Inferior parietal cortex (tissue), 1 donor: Measurements from ENCODE around the gene RIMKLA.
A peak's percentile ranks its signal among the peaks of the same experiment; 100 is the strongest.

Experiments
- DNase-seq: peaks from one replicate; pipeline ENCODE4 v3.0.0-alpha.2; 2016; ENCODE audit errors: extremely low spot score

RIMKLA gene

DNA sequence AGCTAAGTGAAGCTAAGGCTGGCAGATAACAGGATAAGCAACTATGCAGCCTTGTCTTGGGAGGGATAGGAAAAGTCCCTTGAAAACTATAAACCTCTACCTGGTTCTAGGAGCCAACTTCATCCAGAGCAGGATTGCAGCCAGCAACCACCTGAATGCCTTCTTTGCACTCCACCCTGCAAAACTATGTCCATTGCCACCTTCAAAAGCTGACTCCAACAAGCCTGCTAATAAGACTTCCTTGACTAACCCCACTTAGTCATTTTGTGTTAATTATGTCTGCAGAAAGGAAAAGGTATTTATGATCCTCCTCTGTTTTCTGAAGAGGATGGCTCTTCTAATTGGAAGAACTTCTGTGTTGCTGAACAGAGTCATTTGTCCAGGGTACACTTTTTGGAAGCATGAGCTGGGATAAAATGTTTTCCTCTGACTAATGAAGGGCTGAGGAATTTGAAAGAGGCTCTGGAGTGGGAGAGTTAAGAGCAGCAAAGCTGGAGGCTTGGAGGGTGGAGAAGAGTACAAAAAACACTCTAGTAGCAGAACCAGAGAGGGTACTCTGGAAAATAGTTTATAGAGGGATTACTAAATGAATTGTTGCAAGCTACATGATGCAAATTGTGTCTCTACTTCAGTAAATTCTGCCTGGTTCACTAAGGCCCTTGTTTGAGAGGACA is 9.6 kb upstream of the RIMKLA start:
- DNase-seq: no peak

DNA sequence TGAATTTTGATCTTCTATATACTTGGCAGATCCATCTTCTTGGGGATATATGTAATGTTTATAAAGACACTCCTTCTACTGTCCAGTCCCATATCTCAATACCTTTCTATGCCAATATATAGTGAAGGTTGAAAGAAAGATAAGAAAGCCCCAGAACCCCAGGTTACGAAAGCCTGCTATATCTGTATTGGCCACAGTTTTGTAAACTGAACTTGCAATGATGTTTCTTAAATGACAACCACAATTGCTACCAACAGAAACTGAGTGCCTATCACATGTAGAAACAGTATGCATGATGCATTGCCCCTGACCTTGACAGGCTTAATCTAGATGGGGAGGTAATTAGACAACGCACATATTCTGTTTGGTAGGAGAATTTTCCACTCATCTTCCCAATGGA is 7.8 kb upstream of the RIMKLA start:
- no peak for DNase-seq

DNA sequence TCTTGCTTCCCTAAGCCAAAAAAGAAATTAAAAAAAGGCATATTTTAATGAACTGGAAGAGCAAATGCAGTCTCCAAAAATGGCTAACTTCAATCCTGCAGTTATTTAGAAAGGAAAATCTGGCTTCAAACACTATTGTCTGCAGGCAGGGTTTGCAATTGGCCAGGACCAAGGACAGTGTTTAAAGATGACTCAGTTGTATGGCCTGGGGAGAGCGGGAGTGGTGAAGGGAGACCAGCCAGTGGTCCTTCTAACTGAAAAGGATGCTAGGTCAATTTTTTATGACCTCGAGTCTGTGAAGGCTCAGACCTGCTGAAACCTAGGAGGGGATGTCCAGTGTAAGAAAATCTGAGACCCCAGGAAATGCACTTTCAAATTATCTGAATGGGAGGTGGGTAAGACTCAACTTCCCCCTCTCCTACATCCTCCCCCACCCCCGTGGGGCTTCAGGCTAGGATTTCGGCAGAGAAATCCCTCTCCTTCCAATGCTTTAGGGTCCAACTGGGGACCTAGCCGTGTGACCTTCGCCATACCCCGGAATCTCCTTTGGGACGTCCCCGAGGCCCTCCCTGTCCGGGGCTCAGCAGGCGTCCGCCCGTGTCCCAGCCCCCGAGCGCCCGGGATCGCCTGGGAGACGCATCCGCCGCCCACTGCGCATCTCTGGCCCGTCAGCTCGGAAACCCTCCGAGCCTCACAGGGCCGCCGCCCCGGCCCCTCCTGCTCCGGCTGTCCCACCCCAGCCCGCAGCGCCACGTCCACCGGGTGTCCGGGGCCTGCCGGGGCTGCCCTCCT is 602 bp upstream of the RIMKLA start:
- no peak for DNase-seq

DNA sequence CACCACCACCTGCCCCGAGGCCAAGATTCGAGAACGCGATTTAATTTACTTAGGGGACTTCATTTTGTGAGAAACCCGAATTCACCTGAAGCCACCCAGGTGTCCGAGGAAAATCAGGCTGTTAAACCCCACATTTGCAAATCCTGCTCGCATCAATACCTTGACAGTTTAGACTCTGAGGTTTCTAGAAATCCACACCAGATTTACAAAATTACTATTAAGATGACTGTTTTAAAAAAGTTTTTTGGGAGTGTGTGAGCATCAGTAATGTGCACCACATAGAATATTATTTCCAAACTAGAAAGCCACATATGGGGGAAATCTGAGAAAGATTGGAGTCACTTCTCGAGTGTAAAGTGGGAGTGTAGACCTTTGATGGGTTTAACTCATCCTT is 685 bp downstream of the RIMKLA start:
- no peak for DNase-seq

DNA sequence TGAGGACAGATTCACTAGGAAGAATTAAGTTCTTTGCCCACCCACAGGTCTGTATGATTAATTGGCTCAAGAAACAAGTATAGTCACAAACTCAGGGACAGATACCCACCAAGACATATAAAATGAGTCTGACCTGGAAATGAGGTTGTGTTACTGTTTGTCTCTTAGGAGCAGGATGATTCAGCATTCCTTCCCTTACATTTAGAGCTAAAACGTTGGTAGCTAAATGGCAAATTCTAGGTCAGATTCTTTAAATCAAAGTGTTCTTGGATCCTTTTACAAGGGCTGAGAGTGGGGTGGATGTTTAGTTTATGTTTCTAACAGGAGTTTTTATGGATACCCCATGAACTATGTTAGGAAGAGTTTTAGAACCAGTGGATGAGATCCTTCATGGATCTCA is 4.7 kb downstream of the RIMKLA start:
- no peak for DNase-seq

DNA sequence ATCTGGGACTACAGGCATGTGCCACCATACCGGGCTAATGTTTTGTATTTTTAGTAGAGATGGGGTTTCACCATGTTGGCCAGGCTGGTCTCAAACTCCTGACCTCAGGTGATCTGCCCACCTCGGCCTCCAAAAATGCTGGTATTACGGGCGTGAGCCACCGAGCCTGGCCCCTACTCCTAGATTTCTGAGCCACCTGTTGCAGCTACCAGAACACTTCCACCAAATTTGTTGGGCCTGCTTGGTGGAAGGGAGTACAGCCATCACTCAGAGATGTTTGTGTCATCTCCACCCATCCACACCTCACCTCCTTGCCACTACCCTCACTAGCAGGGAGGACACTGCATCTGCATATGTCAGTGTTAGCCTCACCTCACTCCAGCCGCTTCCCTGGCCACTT is 5.5 kb downstream of the RIMKLA start:
- no peak for DNase-seq

DNA sequence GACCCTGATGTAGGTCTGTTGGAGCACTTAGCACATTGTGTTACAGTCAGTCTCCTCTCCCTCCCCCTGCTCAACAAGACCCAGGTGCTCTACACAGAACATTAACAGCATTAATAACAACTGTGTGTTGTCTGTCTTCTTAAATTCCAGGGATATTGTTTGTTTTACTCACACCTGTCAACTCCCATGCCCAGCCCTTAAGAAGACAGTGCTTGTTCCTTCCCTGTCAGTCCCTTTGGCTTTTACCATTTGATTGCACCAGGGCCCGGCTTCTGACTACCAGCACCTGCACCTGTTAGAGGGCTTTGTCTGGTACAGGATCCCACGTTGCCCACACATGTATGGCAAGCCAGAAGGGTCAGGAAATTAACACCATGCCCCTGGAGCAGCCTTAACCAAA is 11.7 kb downstream of the RIMKLA start:
- no peak for DNase-seq

DNA sequence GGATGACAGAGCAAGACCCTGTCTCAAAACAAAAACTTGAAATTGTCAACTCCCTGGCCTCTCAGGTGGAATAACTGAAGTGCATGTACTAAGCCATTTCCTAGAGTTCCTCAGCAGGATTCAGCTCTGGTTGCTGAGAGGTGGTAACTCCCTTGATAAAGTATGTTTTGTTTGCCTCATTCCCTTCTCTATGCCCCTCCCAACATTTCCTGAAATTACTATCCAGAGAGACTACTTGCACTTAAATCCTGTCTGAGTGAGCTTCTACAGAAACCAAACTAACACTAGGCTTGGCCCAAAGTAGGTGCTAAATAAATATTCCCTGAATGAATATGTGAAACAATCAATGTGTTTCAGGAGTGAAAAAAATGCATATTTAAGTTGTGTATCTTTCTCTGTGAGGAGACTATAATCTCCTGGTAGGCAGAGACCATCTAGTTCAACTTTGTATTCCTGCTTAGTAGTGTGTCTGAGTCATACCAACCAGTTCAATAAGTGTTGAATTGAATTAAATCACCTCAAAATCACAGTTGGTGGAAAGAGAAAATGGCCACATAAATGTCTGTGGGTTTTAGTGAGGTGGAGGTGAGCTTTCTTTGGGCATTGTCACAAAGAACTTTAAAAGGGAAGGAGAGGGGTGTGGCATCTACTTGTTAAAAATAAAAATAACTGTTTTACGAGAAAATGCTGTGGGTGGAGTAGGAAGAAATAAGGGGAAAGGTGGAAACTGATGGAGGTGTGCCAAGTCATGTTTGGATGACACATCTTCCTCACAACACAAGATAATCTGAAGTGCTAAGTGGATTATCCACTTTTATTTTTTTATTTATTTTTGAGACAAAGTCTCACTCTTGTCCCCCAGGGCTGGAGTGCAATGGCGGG is 12.6 kb downstream of the RIMKLA start:
- DNase-seq: no peak

DNA sequence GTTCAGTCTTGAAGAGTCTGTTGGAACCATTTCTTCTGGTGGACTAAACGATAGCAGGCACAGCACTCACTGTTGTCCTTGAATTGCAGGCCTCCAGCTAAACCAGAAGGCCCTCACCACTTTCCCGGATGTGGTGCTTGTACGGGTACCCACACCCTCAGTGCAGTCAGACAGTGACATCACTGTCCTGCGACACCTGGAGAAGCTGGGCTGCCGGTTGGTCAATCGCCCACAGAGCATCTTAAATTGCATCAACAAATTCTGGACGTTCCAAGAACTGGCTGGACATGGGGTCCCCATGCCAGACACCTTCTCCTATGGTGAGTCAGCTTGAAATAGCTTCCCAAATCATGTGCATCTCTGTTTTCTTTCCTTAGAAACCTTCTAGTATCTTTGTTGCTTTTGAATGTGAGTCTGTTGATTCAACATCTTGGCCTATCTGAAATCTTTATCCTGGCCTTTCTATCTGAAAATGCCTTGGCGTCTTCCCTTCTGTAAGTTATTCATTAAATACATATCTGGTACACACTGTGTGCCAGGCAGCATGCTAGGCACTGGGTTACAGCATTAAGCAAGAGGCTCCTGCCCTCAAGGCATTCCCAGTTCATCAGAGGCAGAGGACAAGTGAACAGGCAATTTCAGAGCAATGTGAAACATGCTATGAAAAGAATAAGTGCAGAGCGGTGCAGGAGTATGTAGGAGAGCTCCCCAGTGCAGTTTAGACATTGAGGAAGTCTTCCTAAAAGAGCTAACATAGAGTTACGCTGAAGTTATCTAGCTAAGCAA is 18.9 kb downstream of the RIMKLA start:
- DNase-seq: no peak

DNA sequence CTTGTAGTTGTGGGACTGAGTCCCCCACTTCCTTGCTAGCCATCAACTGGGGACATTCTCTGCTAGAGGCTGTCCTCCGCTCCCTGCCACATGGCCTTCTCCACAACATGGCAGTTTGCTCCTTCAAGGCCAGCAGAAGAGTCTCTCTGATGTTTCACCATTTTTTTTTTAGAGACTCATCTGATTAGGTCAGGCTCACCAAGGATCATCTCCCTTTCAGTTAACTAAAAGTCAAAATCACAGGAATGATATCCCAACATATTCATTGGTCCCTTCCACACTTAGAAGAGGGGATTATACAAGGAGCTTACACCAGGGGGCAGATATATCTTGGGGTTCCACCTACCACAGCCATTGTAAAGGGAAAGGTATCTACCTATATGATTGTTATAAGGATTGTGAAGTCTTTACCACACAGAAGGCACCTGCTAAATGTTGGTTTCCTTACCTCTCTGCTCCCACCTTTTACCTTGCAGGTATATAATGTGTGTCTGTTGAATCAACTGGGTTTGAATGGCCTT is 23.3 kb downstream of the RIMKLA start:
- DNase-seq: no peak

DNA sequence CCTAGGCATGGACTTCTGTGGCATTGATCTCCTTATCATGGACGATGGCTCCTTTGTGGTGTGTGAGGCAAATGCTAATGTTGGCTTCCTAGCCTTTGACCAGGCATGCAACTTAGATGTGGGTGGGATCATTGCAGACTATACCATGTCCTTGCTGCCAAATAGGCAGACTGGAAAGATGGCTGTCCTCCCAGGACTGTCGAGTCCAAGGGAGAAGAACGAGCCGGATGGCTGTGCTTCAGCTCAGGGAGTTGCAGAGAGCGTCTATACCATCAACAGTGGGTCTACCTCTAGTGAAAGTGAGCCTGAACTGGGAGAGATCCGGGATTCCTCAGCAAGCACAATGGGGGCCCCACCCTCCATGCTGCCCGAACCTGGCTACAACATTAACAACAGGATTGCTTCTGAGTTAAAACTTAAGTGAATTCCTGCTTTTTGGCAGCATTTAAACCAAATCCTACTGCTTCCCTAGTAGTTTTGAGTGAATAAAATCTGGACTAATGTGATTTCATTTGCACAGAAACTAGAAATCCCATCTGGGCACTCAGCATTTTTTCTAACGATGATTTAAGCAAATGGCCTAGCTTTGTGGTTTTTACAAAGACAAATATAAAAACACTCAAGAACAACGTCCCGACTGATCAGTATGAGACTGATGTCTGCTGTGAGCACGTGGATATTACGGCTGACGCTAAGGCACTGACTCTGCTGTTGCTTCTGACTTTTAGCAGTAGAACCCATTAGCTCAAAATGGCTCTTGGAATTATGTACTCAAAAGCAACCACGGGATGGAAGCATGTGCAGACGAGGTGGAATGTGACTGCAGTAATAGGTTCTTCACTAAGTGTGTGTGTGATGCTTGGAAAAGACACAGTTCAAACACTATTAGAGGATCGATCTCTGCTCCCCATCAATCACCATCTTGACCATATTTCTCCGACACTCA is 34.2 kb downstream of the RIMKLA start:
- DNase-seq: no peak

DNA sequence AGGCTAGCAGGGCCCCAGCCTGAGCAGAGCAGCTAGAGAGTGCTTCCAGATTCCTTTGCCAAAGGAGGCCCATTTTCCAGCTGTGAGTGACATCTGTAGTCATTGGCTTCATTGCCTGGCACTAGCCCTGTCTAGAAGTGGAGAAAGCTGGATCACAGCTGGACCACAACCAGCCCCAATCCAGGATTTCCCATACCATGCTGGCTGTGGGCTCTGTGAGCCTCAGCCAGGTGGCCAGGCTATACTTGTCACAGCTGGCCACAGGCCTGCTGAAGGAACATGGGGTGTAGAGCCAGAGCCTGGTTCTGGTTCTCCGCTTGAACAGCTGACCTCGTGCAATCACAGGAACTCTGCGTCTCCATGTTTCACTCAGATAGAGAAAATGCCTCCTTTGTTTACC is 36.6 kb downstream of the RIMKLA start:
- DNase-seq: no peak

DNA sequence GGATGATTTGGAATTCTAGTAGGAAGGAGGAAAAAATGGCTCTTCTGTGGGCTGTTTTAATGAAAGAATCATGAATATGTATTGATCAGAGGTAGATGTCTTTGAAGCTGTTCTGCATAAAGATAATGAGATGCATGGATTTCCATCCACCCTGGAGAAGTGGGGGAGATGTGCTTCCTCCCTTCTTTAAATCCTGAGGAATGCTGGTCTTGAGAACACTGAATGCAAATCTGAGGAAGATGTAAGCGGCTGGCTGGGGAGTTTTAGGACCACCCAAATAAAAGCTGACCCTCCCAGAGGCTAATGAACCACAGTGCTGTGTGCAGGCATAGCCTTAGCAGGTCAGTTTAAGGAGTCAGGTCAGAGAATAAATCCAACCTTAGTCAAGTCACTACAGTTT is 37.9 kb downstream of the RIMKLA start:
- no peak for DNase-seq

DNA sequence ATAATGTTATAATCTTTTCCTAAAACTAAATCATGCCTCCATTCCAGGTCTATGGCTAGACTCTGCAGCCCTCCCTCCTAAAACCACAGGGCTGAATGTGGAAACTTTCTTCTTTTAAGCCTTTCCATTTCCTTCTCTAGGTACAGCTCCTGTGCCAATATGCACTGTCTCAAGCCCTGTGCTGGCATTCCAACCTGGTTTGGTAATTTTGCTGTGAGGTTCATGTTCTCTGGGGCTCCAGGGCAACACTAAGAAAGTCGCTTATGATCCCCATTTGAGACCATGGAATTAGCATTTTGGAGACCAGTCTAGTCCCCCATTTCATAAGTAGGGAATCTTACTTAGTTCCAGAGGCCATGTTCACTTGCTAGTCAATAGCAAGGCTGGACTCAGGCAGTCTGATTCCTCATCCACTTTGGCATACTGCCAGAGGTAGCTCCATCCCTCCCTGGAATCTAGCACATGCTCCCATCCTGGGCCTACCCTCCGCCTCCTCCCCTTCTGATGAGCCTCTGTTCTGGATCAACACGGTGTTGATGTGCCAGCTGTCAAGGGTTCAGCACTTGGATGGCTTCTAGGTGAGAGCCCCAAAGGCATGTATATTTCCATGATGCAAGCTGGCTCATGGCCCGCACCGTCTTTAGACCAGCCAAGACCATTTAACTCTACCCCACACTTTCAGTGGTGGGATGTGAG is 38.7 kb downstream of the RIMKLA start:
- no peak for DNase-seq

DNA sequence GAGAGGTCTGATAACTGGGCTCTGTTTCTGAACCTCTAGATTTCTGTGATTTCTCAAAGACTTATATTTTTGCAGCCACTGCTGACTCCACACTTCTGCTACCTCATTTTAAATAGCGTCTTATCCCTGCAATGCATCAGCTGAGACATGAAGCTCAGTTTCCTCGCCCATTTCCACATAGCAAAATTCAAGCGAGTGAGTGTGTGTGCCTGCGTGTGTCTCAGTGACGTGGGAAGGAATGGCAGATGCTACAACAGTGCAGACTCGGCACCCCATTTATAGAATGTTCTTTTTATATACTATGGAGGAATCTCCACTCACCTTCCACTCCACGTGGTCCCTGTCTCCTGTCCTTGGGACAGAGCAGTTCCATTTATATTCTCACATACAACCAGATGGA is 39.5 kb downstream of the RIMKLA start:
- DNase-seq: peak; percentile 53

DNA sequence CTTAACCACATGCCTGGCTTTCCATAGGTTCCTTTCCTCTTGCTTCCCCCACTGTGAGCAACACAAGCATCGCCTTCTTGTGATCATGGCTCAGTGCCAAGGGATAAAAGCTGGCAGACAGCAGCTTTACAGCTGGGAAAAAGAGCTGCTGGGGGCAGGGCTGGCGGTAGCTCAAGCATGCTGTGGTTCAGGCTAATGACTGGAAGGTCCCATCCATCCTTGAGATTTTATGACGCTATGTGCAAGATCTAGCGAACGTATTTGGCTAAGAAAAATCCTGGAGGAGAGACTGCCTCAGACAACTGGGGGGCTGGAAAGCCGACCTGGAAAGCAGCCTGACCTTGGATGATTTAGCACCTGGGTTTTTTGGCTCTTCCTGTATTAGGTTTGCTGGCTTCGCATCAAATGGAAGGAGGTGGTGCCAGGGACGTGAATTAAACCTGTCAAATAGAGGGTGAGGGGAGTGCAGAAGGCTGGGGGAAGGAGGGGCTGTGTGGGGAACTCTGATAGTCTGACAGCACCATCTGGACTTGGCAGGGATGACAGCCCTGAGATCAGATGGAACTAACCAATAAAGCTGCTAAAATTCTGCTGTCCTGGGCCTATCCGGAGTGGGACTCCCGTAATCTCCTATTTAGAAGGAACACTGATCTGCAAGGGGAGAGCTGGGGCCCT is 40.5 kb downstream of the RIMKLA start:
- DNase-seq: peak; percentile 59

DNA sequence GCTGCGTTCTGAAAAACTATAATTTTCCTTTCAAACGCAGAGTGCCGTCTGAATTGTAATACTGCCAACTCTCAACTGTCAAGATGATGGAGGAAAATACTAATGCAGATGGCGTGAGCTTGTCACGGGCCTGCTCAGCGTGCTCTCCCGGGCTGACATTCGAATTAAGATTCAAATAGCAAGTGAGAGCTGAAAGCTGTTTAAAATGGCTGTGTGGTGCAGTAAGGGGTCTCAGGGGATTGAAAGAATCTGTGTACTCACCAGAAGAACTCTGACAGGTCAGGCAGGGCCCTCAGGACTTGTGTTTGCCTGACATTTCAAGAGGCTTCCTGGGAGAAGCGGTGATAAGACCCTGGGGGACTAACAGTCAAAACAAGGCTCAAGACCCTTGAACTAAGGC is 42.1 kb downstream of the RIMKLA start:
- DNase-seq: no peak

DNA sequence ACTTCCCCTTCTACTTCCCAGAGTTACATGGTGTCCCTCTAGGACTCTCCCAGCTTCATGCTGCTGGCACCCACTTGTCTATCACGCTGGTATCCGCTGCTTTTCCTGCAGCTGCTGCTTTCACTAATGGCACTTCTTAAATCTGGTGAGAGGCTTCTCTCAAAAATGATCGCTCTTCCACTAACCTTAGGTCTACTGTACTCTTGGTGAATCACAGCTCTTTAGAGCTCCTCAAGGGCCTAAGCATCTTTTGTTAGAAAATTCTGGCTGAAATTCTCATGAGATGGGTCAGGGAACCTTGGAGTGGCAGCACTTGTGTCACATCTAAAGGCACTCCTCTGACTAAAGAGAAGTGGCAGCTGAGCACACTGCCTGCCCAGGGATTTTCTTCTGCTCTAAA is 43.1 kb downstream of the RIMKLA start:
- no peak for DNase-seq

DNA sequence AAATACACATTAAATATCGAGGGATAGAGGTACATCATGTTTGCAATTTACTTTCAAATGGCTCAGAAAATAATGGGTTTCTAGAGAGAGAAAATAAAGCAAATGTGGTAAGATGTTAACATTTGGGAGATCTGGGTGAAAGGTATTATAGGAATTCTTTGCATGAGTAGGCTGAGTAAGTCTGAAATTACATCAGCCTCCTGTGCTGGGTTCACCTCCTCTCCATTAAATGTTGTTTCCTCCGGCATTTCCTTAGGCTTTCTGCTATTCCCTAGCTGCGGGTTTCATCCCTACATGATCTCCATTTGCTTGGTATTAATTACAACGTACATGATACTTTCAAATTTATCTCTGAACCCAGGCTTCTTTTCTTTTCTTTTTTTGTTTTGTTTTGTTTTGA is 43.6 kb downstream of the RIMKLA start:
- DNase-seq: no peak
